SH-SY5Y (cell line): Measurements from ENCODE around the gene VPS8.

Experiments
- GATA2 ChIP-seq: IDR thresholded peaks from 2 replicates; pipeline ENCODE4 v1.6.1; 2011; ENCODE audit warnings: mild to moderate bottlenecking, low read depth, low read length
- GATA3 ChIP-seq: IDR thresholded peaks from 2 replicates; pipeline ENCODE4 v1.6.1; 2011; ENCODE audit warnings: low read depth, mild to moderate bottlenecking, low read length, moderate library complexity

DNA sequence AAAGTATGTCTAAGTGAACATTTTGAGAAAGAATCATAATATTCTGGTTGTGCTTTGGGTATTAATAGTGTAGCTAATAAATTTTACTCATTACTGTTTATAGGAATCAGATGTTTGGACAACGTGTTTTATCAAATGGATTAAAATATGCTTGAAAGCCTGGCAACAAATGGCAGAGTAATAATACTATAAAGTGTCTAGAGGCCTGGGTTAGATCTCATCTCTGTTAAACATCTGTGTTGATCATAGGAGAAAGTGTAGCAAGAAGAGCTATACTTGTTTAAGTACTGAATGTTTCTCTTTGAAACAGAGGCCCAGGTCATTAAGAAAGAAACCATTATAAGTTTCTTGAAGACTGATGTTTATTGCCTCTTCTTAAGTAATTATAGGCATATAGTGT, 30.5 kb downstream of the VPS8 start:
- TF ChIP-seq GATA2: no peak
- TF ChIP-seq GATA3: no peak
